Neuron (in vitro differentiated cells): ENCODE data around the gene ITGAD.

ENCODE experiments used
- H2AFZ ChIP-seq: one replicate; pipeline ENCODE4 v1.6.1; 2013; ENCODE audit warnings: low read depth, mild to moderate bottlenecking, inconsistent platforms, low read length, moderate library complexity
- H3K27me3 ChIP-seq: one replicate; pipeline ENCODE4 v1.6.1; 2013; ENCODE audit warnings: low read length; ENCODE audit not compliant: insufficient read depth
- H3K36me3 ChIP-seq: one replicate; pipeline ENCODE4 v1.6.1; 2013; ENCODE audit warnings: low read length; ENCODE audit not compliant: insufficient read depth
- H3K4me1 ChIP-seq: one replicate; pipeline ENCODE4 v1.6.1; 2013; ENCODE audit warnings: low read length; ENCODE audit not compliant: insufficient read depth
- H3K4me3 ChIP-seq: 2 replicates; pipeline ENCODE4 v1.5.1; 2013; ENCODE audit warnings: mild to moderate bottlenecking, low read length, moderate library complexity
- H3K9me3 ChIP-seq: one replicate; pipeline ENCODE4 v1.6.1; 2013; ENCODE audit warnings: low read length

Gene ITGAD

DNA sequence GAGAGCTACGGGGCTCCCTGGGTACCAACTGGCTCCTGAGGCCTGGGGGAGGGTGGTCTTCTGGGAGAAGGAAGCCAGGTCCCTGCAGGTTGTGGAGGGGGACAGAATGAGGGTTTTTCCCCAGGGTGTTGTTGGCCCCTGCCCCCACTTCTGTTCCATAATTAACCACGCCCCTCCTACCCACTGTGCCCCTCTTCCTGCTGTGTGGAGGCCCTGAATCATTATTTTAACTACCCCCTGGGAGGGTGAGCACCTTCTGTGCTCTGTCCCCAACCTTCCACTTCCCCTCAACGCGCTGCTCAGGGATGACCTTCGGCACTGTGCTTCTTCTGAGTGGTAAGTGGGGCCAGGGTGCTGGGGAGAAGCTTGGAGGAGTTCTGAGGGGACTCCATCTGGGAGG lies at the start of gene ITGAD:
ITGAD (plus strand) TSS at position 280 of the 400 bp plus-strand sequence; CDS start at position 306, 26 bp downstream.
- Histone ChIP-seq H3K4me3 (no peak within 1 kb of the TSS), H3K9me3 (no peaks in the 10 kb centered on the region), H3K4me1 (no peaks in the 10 kb centered on the region), H2AFZ (no peak within 1 kb of the TSS), H3K27me3 (peaks cover 4% of the 10 kb centered on the region), H3K36me3 (no peaks in the 10 kb centered on the region)

- no peak overlapping the region for H3K4me3 ChIP-seq
- H3K27me3 ChIP-seq: peaks cover 2% of the 10 kb centered on the region
- no peaks in the 10 kb centered on the region for H3K36me3 ChIP-seq
- no peak overlapping the region for H2AFZ ChIP-seq
- no peaks in the 10 kb centered on the region for H3K9me3 ChIP-seq
- no peaks in the 10 kb centered on the region for H3K4me1 ChIP-seq
Observed at GRCh38 chr16:31344712-31345111, 48.4 kb upstream of the ITGAD start.

GRCh38 chr16:31347445-31347844 lies 45.7 kb upstream of the ITGAD start:
- Histone ChIP-seq H3K4me3 (no peak overlapping the region), H3K9me3 (no peaks in the 10 kb centered on the region), H3K27me3 (peaks cover 8% of the 10 kb centered on the region), H2AFZ (no peak overlapping the region), H3K4me1 (no peaks in the 10 kb centered on the region), H3K36me3 (no peaks in the 10 kb centered on the region)

GRCh38 chr16:31348579-31348978 lies 44.6 kb upstream of the ITGAD start:
- Histone ChIP-seq H3K36me3 (no peaks in the 10 kb centered on the region), H3K27me3 (peaks cover 8% of the 10 kb centered on the region), H2AFZ (no peak overlapping the region), H3K4me3 (no peak overlapping the region), H3K9me3 (no peaks in the 10 kb centered on the region), H3K4me1 (no peaks in the 10 kb centered on the region)

DNA sequence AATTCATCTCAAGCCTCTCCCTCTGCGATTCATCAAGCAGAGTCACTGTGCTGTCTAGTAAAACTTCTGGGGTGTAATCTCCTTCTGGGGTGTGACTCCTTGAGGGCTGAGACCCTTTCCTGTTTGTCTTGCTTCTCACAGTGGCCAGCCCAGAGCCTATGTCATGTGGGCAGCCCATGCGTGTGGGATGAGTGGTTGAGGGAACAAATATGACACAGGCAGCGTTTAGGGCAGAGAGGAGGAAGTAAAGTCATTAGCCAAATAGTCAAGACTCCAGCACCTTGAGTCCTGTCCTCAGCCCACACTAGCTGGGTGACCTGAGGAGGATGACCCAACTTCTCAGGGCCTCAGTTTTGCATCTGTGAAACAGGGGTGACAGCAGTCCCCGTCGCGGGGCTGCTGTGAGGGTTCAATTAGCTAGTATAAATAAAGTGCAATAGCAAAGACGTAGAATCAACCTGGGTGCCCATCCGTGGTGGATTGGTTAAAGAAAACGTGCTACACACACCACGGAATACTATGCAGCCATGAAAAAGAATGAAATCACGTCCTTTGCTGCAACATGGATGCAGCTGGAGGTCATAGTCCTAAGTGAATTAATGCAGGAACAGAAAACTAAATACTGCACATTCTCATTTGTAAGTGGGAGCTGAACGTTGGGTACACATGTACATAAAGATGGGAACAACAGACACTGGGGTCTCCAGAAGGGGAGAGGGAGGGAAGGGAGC lies 42.7 kb upstream of the ITGAD start:
- Histone ChIP-seq H3K4me1 (no peaks in the 10 kb centered on the region), H3K9me3 (no peaks in the 10 kb centered on the region), H3K27me3 (peaks cover 14% of the 10 kb centered on the region), H2AFZ (no peak overlapping the region), H3K36me3 (no peaks in the 10 kb centered on the region), H3K4me3 (no peak overlapping the region)

GRCh38 chr16:31351246-31351941 lies 41.7 kb upstream of the ITGAD start:
- no peaks in the 10 kb centered on the region for H3K4me1 ChIP-seq

DNA sequence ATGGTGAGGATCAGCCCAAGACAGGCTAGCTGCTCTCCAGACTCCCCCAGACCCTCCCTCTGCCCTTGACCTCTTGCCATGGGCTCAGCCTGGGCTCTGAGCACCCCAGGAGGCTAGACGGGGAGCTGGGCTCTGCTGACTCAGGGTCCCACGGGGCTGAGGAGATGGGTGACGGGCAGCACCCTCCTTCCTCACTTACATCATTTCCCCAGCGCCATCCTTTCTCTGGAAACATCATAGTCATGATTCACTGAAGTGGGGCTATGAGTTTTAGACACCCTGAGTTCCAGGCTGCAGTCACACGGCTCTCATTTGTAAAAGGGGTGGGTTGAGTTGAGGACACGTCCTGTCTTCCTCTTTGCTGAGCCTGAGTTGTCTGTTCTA lies 41.2 kb upstream of the ITGAD start:
- H3K4me3 ChIP-seq: no peak overlapping the region
- no peak overlapping the region for H2AFZ ChIP-seq
- no peaks in the 10 kb centered on the region for H3K36me3 ChIP-seq
- H3K9me3 ChIP-seq: no peaks in the 10 kb centered on the region
- no peaks in the 10 kb centered on the region for H3K4me1 ChIP-seq
- H3K27me3 ChIP-seq: peaks cover 19% of the 10 kb centered on the region

More at GRCh38 chr16:31351246-31351941, 41.7 kb upstream of the ITGAD start:
- no peak overlapping the region for H3K4me3 ChIP-seq
- no peak overlapping the region for H2AFZ ChIP-seq
- no peaks in the 10 kb centered on the region for H3K36me3 ChIP-seq
- H3K9me3 ChIP-seq: no peaks in the 10 kb centered on the region
- peaks cover 19% of the 10 kb centered on the region for H3K27me3 ChIP-seq

- Histone ChIP-seq H3K9me3 (no peaks in the 10 kb centered on the region), H3K27me3 (peaks cover 19% of the 10 kb centered on the region), H3K4me1 (no peaks in the 10 kb centered on the region), H3K4me3 (no peak overlapping the region), H2AFZ (no peak overlapping the region), H3K36me3 (no peaks in the 10 kb centered on the region)
Observed at GRCh38 chr16:31352376-31353115, 40.6 kb upstream of the ITGAD start.

- no peaks in the 10 kb centered on the region for H3K4me1 ChIP-seq
- H2AFZ ChIP-seq: no peak within 1 kb of the TSS
- no peaks in the 10 kb centered on the region for H3K9me3 ChIP-seq
- no peaks in the 10 kb centered on the region for H3K36me3 ChIP-seq
- H3K27me3 ChIP-seq: peaks cover 16% of the 10 kb centered on the region
- H3K4me3 ChIP-seq: no peak within 1 kb of the TSS
Observed at GRCh38 chr16:31354394-31355291, 38.5 kb upstream of the ITGAD start, which contains the start of gene ITGAX. Gene ITGAX, plus strand, starts transcription at chr16:31355176. Its CDS starts 79 bp downstream, at chr16:31355255.

- H3K9me3 ChIP-seq: no peaks in the 10 kb centered on the region
- no peak overlapping the region for H2AFZ ChIP-seq
- H3K4me3 ChIP-seq: no peak overlapping the region
- no peaks in the 10 kb centered on the region for H3K36me3 ChIP-seq
- peaks cover 16% of the 10 kb centered on the region for H3K27me3 ChIP-seq
- H3K4me1 ChIP-seq: no peaks in the 10 kb centered on the region
Observed at GRCh38 chr16:31355431-31356100, 37.6 kb upstream of the ITGAD start.

DNA sequence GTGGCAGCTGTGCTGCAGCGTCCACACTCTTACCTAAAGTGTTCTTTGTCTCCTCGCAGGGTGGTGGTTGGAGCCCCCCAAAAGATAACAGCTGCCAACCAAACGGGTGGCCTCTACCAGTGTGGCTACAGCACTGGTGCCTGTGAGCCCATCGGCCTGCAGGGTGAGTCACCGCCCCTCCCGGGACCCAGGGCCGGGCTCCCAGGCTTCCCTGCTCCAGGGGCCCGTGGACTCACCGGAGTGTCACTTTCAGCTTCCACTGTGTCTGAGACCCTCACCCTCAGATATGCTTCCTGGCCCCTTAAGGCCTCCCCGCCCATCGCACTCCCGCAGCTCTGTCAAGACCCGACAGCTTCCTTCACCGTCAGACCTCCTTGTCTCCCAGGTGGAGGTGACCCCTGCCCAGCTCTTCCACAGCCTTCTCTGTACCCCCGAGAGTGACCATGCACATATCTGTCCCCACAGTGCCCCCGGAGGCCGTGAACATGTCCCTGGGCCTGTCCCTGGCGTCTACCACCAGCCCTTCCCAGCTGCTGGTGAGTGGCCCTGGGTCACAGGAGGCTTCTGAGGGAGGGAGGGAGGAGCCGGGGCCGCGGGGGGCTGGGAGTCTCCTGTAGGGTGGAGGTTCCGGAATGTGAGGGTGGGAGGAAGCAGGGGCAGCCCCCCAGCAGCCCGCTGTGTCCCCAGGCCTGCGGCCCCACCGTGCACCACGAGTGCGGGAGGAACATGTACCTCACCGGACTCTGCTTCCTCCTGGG lies 36.4 kb upstream of the ITGAD start:
- no peaks in the 10 kb centered on the region for H3K36me3 ChIP-seq
- no peak overlapping the region for H3K4me3 ChIP-seq
- H3K9me3 ChIP-seq: no peaks in the 10 kb centered on the region
- H3K4me1 ChIP-seq: no peaks in the 10 kb centered on the region
- H3K27me3 ChIP-seq: peaks cover 15% of the 10 kb centered on the region
- H2AFZ ChIP-seq: no peak overlapping the region
